Measurements from ENCODE around the gene THSD4. TPM values are rescaled to one million over a fixed set of nuclear protein-coding genes. Genes with fewer than 3 reads are reported as not detected.

THSD4 gene
- total and polyA plus RNA-seq, 3 experiments from 2014 or later: not detected

GRCh38 chr15:71139241-71139640 is 24.0 kb downstream of the THSD4 start:
- no peak for DNase-seq
- peaks cover 0 to 2% (median 2%) of the 10 kb centered on the region in 5 donors for H3K9me3 Mint-ChIP-seq
- ChIA-PET POLR2A (no interaction called here), CTCF (no interaction called here)
- H3K4me3 Mint-ChIP-seq: no peak overlapping the region
- no peaks in the 10 kb centered on the region for H3K4me1 Mint-ChIP-seq
- Histone ChIP-seq H3K4me3 (ENCODE audit: low read length) (no peak overlapping the region), H3K36me3 (ENCODE audit: insufficient read depth, low read length) (no peaks in the 10 kb centered on the region), H3K27ac (ENCODE audit: low read depth, low read length) (no peak overlapping the region), H3K4me1 (ENCODE audit: insufficient read depth, low read length) (no peaks in the 10 kb centered on the region), H3K9me3 (ENCODE audit: low read length) (no peaks in the 10 kb centered on the region), H3K27me3 (ENCODE audit: insufficient read depth, low read length, poor library complexity, severe bottlenecking) (no peaks in the 10 kb centered on the region)
- peaks cover 2 to 23% of the 10 kb centered on the region in 2 donors for H3K27me3 Mint-ChIP-seq
- no peak overlapping the region for H3K27ac Mint-ChIP-seq
- no peaks in the 10 kb centered on the region for H3K36me3 Mint-ChIP-seq

GRCh38 chr15:71141572-71141971 is 26.3 kb downstream of the THSD4 start:
- POLR2A ChIA-PET: no interaction called here
- no peaks in the 10 kb centered on the region for H3K4me1 ChIP-seq (ENCODE audit: insufficient read depth, low read length)
- no peaks in the 10 kb centered on the region for H3K36me3 ChIP-seq (ENCODE audit: insufficient read depth, low read length)
- CTCF ChIA-PET: no interaction called here
- H3K27ac Mint-ChIP-seq: no peak overlapping the region
- DNase-seq: no peak
- H3K27ac ChIP-seq (ENCODE audit: low read depth, low read length): no peak overlapping the region
- H3K36me3 Mint-ChIP-seq: no peaks in the 10 kb centered on the region
- no peaks in the 10 kb centered on the region for H3K4me1 Mint-ChIP-seq
- no peaks in the 10 kb centered on the region for H3K9me3 ChIP-seq (ENCODE audit: low read length)
- no peak overlapping the region for H3K4me3 ChIP-seq (ENCODE audit: low read length)
- no peaks in the 10 kb centered on the region for H3K27me3 ChIP-seq (ENCODE audit: insufficient read depth, low read length, poor library complexity, severe bottlenecking)
- H3K4me3 Mint-ChIP-seq: no peak overlapping the region
- peaks cover 2 to 23% of the 10 kb centered on the region in 2 donors for H3K27me3 Mint-ChIP-seq
- peaks cover 0 to 2% (median 0%) of the 10 kb centered on the region in 5 donors for H3K9me3 Mint-ChIP-seq

GRCh38 chr15:71142780-71143179 is 27.5 kb downstream of the THSD4 start:
- Mint-ChIP-seq H3K4me3 (no peak overlapping the region), H3K27me3 (peaks cover 2 to 20% of the 10 kb centered on the region in 2 donors), H3K9me3 (peaks cover 0 to 2% (median 0%) of the 10 kb centered on the region in 5 donors), H3K4me1 (no peaks in the 10 kb centered on the region), H3K27ac (no peak overlapping the region), H3K36me3 (no peaks in the 10 kb centered on the region)
- ChIA-PET CTCF (no interaction called here), POLR2A (no interaction called here)
- H3K4me3 ChIP-seq (ENCODE audit: low read length): no peak overlapping the region
- H3K36me3 ChIP-seq (ENCODE audit: insufficient read depth, low read length): no peaks in the 10 kb centered on the region
- no peak overlapping the region for H3K27ac ChIP-seq (ENCODE audit: low read depth, low read length)
- H3K4me1 ChIP-seq (ENCODE audit: insufficient read depth, low read length): no peaks in the 10 kb centered on the region
- no peaks in the 10 kb centered on the region for H3K27me3 ChIP-seq (ENCODE audit: insufficient read depth, low read length, poor library complexity, severe bottlenecking)
- DNase-seq: no peak
- no peaks in the 10 kb centered on the region for H3K9me3 ChIP-seq (ENCODE audit: low read length)

- peak overlapping the region in 1 of 7 donors; percentile 1 for H3K4me3 Mint-ChIP-seq
- Histone ChIP-seq H3K4me3 (ENCODE audit: low read length) (no peak overlapping the region), H3K27ac (ENCODE audit: low read depth, low read length) (no peak overlapping the region), H3K27me3 (ENCODE audit: insufficient read depth, low read length, poor library complexity, severe bottlenecking) (no peaks in the 10 kb centered on the region), H3K4me1 (ENCODE audit: insufficient read depth, low read length) (no peaks in the 10 kb centered on the region), H3K36me3 (ENCODE audit: insufficient read depth, low read length) (no peaks in the 10 kb centered on the region), H3K9me3 (ENCODE audit: low read length) (no peaks in the 10 kb centered on the region)
- H3K4me1 Mint-ChIP-seq: no peaks in the 10 kb centered on the region
- no peaks in the 10 kb centered on the region for H3K9me3 Mint-ChIP-seq
- no peak for DNase-seq
- no peaks in the 10 kb centered on the region for H3K36me3 Mint-ChIP-seq
- peaks cover 3 to 20% of the 10 kb centered on the region in 2 donors for H3K27me3 Mint-ChIP-seq
- H3K27ac Mint-ChIP-seq: no peak overlapping the region
- POLR2A ChIA-PET: no interaction called here
- CTCF ChIA-PET: no interaction called here
These were observed 28.4 kb downstream of the THSD4 start for GRCh38 chr15:71143373-71144310.

GRCh38 chr15:71145648-71146047 is 30.4 kb downstream of the THSD4 start:
- Mint-ChIP-seq H3K27ac (no peak overlapping the region), H3K9me3 (no peaks in the 10 kb centered on the region)

GRCh38 chr15:71146580-71146982 is 31.3 kb downstream of the THSD4 start:
- no peaks in the 10 kb centered on the region for H3K4me1 Mint-ChIP-seq
- Histone ChIP-seq H3K27ac (ENCODE audit: low read depth, low read length) (no peak overlapping the region), H3K27me3 (ENCODE audit: insufficient read depth, low read length, poor library complexity, severe bottlenecking) (no peaks in the 10 kb centered on the region), H3K4me1 (ENCODE audit: insufficient read depth, low read length) (no peaks in the 10 kb centered on the region), H3K36me3 (ENCODE audit: insufficient read depth, low read length) (no peaks in the 10 kb centered on the region), H3K9me3 (ENCODE audit: low read length) (no peaks in the 10 kb centered on the region), H3K4me3 (ENCODE audit: low read length) (no peak overlapping the region)
- no peaks in the 10 kb centered on the region for H3K9me3 Mint-ChIP-seq
- H3K4me3 Mint-ChIP-seq: no peak overlapping the region
- ChIA-PET POLR2A (no interaction called here), CTCF (no interaction called here)
- DNase-seq: no peak
- no peaks in the 10 kb centered on the region for H3K36me3 Mint-ChIP-seq
- no peak overlapping the region for H3K27ac Mint-ChIP-seq
- H3K27me3 Mint-ChIP-seq: peaks cover 1 to 18% of the 10 kb centered on the region in 2 donors

More at GRCh38 chr15:71145648-71146047, 30.4 kb downstream of the THSD4 start:
- Mint-ChIP-seq H3K4me1 (no peaks in the 10 kb centered on the region), H3K4me3 (no peak overlapping the region), H3K36me3 (no peaks in the 10 kb centered on the region), H3K27me3 (peaks cover 1 to 28% of the 10 kb centered on the region in 2 donors)
- no peaks in the 10 kb centered on the region for H3K36me3 ChIP-seq (ENCODE audit: insufficient read depth, low read length)
- H3K4me3 ChIP-seq (ENCODE audit: low read length): no peak overlapping the region
- DNase-seq: no peak
- no peaks in the 10 kb centered on the region for H3K4me1 ChIP-seq (ENCODE audit: insufficient read depth, low read length)
- CTCF ChIA-PET: no interaction called here
- H3K9me3 ChIP-seq (ENCODE audit: low read length): no peaks in the 10 kb centered on the region
- no peaks in the 10 kb centered on the region for H3K27me3 ChIP-seq (ENCODE audit: insufficient read depth, low read length, poor library complexity, severe bottlenecking)
- POLR2A ChIA-PET: no interaction called here
- H3K27ac ChIP-seq (ENCODE audit: low read depth, low read length): no peak overlapping the region

- H3K36me3 Mint-ChIP-seq: no peaks in the 10 kb centered on the region
- no peaks in the 10 kb centered on the region for H3K4me1 Mint-ChIP-seq
- no peak overlapping the region for H3K27ac Mint-ChIP-seq
- H3K4me3 Mint-ChIP-seq: no peak overlapping the region
- ChIA-PET POLR2A (no interaction called here), CTCF (no interaction called here)
- Histone ChIP-seq H3K36me3 (ENCODE audit: insufficient read depth, low read length) (no peaks in the 10 kb centered on the region), H3K27ac (ENCODE audit: low read depth, low read length) (no peak overlapping the region), H3K9me3 (ENCODE audit: low read length) (no peaks in the 10 kb centered on the region), H3K4me1 (ENCODE audit: insufficient read depth, low read length) (no peaks in the 10 kb centered on the region), H3K4me3 (ENCODE audit: low read length) (no peak overlapping the region), H3K27me3 (ENCODE audit: insufficient read depth, low read length, poor library complexity, severe bottlenecking) (no peaks in the 10 kb centered on the region)
- H3K27me3 Mint-ChIP-seq: peaks cover 1 to 22% of the 10 kb centered on the region in 2 donors
- no peaks in the 10 kb centered on the region for H3K9me3 Mint-ChIP-seq
- no peak for DNase-seq
These were observed 32.8 kb downstream of the THSD4 start for GRCh38 chr15:71148048-71148447.

GRCh38 chr15:71149646-71150557 is 34.6 kb downstream of the THSD4 start:
- Mint-ChIP-seq H3K9me3 (no peaks in the 10 kb centered on the region), H3K4me1 (no peaks in the 10 kb centered on the region), H3K4me3 (no peak overlapping the region), H3K36me3 (no peaks in the 10 kb centered on the region), H3K27me3 (peaks cover 3 to 20% of the 10 kb centered on the region in 2 donors), H3K27ac (no peak overlapping the region)
- no peak for DNase-seq
- Histone ChIP-seq H3K36me3 (ENCODE audit: insufficient read depth, low read length) (no peaks in the 10 kb centered on the region), H3K4me1 (ENCODE audit: insufficient read depth, low read length) (no peaks in the 10 kb centered on the region), H3K4me3 (ENCODE audit: low read length) (no peak overlapping the region), H3K27me3 (ENCODE audit: insufficient read depth, low read length, poor library complexity, severe bottlenecking) (no peaks in the 10 kb centered on the region), H3K9me3 (ENCODE audit: low read length) (no peaks in the 10 kb centered on the region), H3K27ac (ENCODE audit: low read depth, low read length) (no peak overlapping the region)
- ChIA-PET CTCF (no interaction called here), POLR2A (no interaction called here)

Data from CD8-positive, alpha-beta memory T cell (primary cell).